ENCODE data around the gene THRSP.

Gene THRSP

GRCh38 chr11:78100676-78101472 is 37.2 kb downstream of the THRSP start:
- DNase-seq, result no peak

GRCh38 chr11:78109081-78110015 is 45.7 kb downstream of the THRSP start:
- no peak for DNase-seq

GRCh38 chr11:78110351-78110750 is 46.7 kb downstream of the THRSP start:
- no peak for DNase-seq

GRCh38 chr11:78110830-78111229 is 47.2 kb downstream of the THRSP start:
- DNase-seq, result no peak

GRCh38 chr11:78111298-78111697 is 47.6 kb downstream of the THRSP start:
- no peak for DNase-seq

- no peak for DNase-seq
Measured at GRCh38 chr11:78112582-78113275, 49.1 kb downstream of the THRSP start.
